HG03571 (cell line): Measurements from ENCODE around the gene SDK1.
"Not testable (repeated sequence)": the region's sequence is repeated elsewhere in the genome, so short reads cannot be mapped to it uniquely, and the experiment has no call there.

ENCODE experiments used
- ATAC-seq: cut with Tn5 transposase; IDR thresholded peaks from one replicate; pipeline ENCODE4 v1.9.1; 2021; ENCODE audit not compliant: unreplicated experiment

Gene SDK1

GRCh38 chr7:4085937-4086691 lies 785.1 kb downstream of the SDK1 start:
- ATAC-seq, result no peak

- ATAC-seq, result no peak
These were observed 785.7 kb downstream of the SDK1 start for GRCh38 chr7:4086723-4087122.

- ATAC-seq, result no peak
These were observed 790.7 kb downstream of the SDK1 start for GRCh38 chr7:4091767-4092166.

GRCh38 chr7:4093035-4093434 lies 792.0 kb downstream of the SDK1 start:
- no peak for ATAC-seq

- ATAC-seq, result no peak
These were observed 792.4 kb downstream of the SDK1 start for GRCh38 chr7:4093483-4093882.

GRCh38 chr7:4094158-4094557 lies 793.1 kb downstream of the SDK1 start:
- not testable (repeated sequence) for ATAC-seq

- no peak for ATAC-seq
These were observed 796.1 kb downstream of the SDK1 start for GRCh38 chr7:4097001-4097609.

- ATAC-seq, result no peak
These were observed 797.1 kb downstream of the SDK1 start for GRCh38 chr7:4098169-4098568.

GRCh38 chr7:4099651-4100050 lies 798.6 kb downstream of the SDK1 start:
- ATAC-seq, result no peak

- ATAC-seq, result no peak
These were observed 799.1 kb downstream of the SDK1 start for GRCh38 chr7:4100148-4100547.

GRCh38 chr7:4100691-4101090 lies 799.6 kb downstream of the SDK1 start:
- no peak for ATAC-seq

- ATAC-seq, result no peak
These were observed 801.3 kb downstream of the SDK1 start for GRCh38 chr7:4102231-4102841.

GRCh38 chr7:4103352-4104091 lies 802.5 kb downstream of the SDK1 start:
- ATAC-seq, result no peak

GRCh38 chr7:4107839-4108238 lies 806.8 kb downstream of the SDK1 start:
- no peak for ATAC-seq

- ATAC-seq, result no peak
These were observed 807.9 kb downstream of the SDK1 start for GRCh38 chr7:4108951-4109350.

- ATAC-seq, result no peak
These were observed 808.5 kb downstream of the SDK1 start for GRCh38 chr7:4109481-4110110.

GRCh38 chr7:4110438-4110837 lies 809.4 kb downstream of the SDK1 start:
- ATAC-seq, result no peak

- ATAC-seq, result no peak
These were observed 810.1 kb downstream of the SDK1 start for GRCh38 chr7:4111166-4111565.

GRCh38 chr7:4113271-4113670 lies 812.2 kb downstream of the SDK1 start:
- ATAC-seq, result no peak

GRCh38 chr7:4113976-4114375 lies 812.9 kb downstream of the SDK1 start:
- no peak for ATAC-seq

- ATAC-seq, result no peak
These were observed 814.4 kb downstream of the SDK1 start for GRCh38 chr7:4115442-4115841.
